Endothelial cell (in vitro differentiated cells): ENCODE data around the gene RAB29. TPM values are rescaled to one million over a fixed set of nuclear protein-coding genes. Genes with fewer than 3 reads are reported as not detected.

Source experiments
- DNase-seq: peaks from one replicate; pipeline ENCODE4 v3.0.0; 2021; ENCODE audit warnings: low spot score
- H3K27ac Mint-ChIP-seq: one replicate; pipeline ENCODE4 v1.8.0; 2021; ENCODE audit warnings: mixed read lengths, inconsistent platforms; ENCODE audit not compliant: unreplicated experiment
- H3K27me3 Mint-ChIP-seq: one replicate; pipeline ENCODE4 v1.8.0; 2021; ENCODE audit warnings: mild to moderate bottlenecking, moderate library complexity, mixed read lengths, inconsistent platforms; ENCODE audit not compliant: unreplicated experiment
- H3K36me3 Mint-ChIP-seq: one replicate; pipeline ENCODE4 v1.8.0; 2021; ENCODE audit warnings: mild to moderate bottlenecking, low read depth, mixed read lengths, inconsistent platforms; ENCODE audit not compliant: unreplicated experiment
- H3K4me1 Mint-ChIP-seq: one replicate; pipeline ENCODE4 v1.8.0; 2021; ENCODE audit warnings: mild to moderate bottlenecking, mixed read lengths, inconsistent platforms; ENCODE audit not compliant: unreplicated experiment
- H3K4me3 Mint-ChIP-seq: one replicate; pipeline ENCODE4 v1.8.0; 2021; ENCODE audit warnings: mild to moderate bottlenecking, mixed read lengths, inconsistent platforms; ENCODE audit not compliant: unreplicated experiment
- H3K9me3 Mint-ChIP-seq: one replicate; pipeline ENCODE4 v1.8.0; 2021; ENCODE audit warnings: mixed read lengths, inconsistent platforms; ENCODE audit not compliant: unreplicated experiment
- total RNA-seq: library from RNA; stranded (reverse); fragmentation: NEBNext Ultra II Directional; extraction: Animal tissue kit (Norgen Biotek cat#: 25700); gene quantifications from one replicate; pipeline ENCODE4 v1.2.1, GENCODE V29; 2021; ENCODE audit not compliant: unreplicated experiment
- TF ChIP-seq, protein P1 (sequence below): fragments of 200-600 bp; sonication (generic); IDR thresholded peaks from one replicate; pipeline ENCODE4 v1.5.0; 2021; ENCODE audit warnings: antibody characterized with exemption; ENCODE audit not compliant: unreplicated experiment

The RAB29 gene
- total RNA-seq, 1 donor from 2014 or later = 19.4 TPM

- no peak overlapping the region for H3K27ac Mint-ChIP-seq
- no peak for DNase-seq
- H3K4me3 Mint-ChIP-seq = no peak overlapping the region
- no peaks in the 10 kb centered on the region for H3K27me3 Mint-ChIP-seq
- no peaks in the 10 kb centered on the region for H3K9me3 Mint-ChIP-seq
- H3K4me1 Mint-ChIP-seq = no peaks in the 10 kb centered on the region
- TF ChIP-seq, protein P1, sequence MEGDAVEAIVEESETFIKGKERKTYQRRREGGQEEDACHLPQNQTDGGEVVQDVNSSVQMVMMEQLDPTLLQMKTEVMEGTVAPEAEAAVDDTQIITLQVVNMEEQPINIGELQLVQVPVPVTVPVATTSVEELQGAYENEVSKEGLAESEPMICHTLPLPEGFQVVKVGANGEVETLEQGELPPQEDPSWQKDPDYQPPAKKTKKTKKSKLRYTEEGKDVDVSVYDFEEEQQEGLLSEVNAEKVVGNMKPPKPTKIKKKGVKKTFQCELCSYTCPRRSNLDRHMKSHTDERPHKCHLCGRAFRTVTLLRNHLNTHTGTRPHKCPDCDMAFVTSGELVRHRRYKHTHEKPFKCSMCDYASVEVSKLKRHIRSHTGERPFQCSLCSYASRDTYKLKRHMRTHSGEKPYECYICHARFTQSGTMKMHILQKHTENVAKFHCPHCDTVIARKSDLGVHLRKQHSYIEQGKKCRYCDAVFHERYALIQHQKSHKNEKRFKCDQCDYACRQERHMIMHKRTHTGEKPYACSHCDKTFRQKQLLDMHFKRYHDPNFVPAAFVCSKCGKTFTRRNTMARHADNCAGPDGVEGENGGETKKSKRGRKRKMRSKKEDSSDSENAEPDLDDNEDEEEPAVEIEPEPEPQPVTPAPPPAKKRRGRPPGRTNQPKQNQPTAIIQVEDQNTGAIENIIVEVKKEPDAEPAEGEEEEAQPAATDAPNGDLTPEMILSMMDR = no peak
- no peaks in the 10 kb centered on the region for H3K36me3 Mint-ChIP-seq
Observed at GRCh38 chr1:205756552-205756951, 18.7 kb downstream of the RAB29 start.

DNA sequence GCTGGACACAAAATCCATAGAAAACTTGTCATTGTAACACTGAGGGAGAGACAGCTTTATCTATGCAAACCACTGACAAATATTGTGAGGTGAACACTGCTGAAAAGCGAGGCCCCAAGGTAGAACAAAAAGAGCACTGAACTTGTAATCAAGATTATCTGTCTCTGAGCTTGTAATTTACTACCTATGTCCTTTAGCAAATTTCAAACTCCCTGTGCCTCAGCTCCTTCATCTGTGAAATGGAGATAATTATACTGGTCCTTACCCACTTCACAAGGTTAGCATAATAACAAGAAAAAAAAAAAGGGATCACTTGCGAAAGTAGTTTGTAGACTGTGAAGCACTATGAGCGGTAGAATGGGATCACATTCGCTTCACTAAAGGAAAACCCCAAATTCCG lies 20.4 kb downstream of the RAB29 start:
- Mint-ChIP-seq H3K9me3 (no peaks in the 10 kb centered on the region), H3K4me3 (no peak overlapping the region), H3K4me1 (peaks cover 8% of the 10 kb centered on the region), H3K36me3 (peaks cover 8% of the 10 kb centered on the region), H3K27me3 (peaks cover 4% of the 10 kb centered on the region), H3K27ac (no peak overlapping the region)
- TF ChIP-seq, protein P1 = no peak
- DNase-seq = no peak

DNA sequence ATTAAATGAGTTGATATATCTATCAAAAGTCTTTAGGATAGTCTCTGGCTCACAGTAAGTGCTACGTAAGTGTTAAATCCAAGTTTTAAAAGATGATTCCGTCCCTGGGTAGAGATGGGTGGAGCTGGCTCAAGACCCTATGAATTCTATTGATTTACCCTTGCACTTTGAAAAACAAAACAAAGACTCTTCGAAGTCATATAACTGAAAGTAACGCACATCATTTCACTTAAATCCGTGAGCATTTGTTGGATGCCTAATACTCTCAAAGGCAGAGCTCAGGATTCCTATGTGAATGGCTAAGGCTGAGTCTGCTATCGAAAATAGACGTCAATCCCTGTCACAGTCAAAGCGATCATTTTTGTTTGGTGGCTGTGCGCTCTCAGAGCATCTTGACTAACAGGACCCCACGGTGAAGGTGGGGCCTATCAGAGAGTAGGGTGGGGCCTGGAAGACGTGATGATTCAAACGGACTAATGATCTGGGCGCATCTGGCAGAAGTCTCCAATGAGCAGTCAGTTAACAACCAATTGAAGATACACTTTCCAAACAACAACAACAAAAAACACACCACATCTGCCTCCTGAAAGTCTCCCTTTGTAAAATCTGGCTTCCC lies 24.1 kb downstream of the RAB29 start:
- peaks cover 31% of the 10 kb centered on the region for H3K4me1 Mint-ChIP-seq
- H3K36me3 Mint-ChIP-seq = peaks cover 12% of the 10 kb centered on the region
- H3K27me3 Mint-ChIP-seq = peaks cover 8% of the 10 kb centered on the region
- peak overlapping the region; percentile 80 for H3K27ac Mint-ChIP-seq
- H3K9me3 Mint-ChIP-seq = no peaks in the 10 kb centered on the region
- peak overlapping the region; percentile 77 for H3K4me3 Mint-ChIP-seq
- DNase-seq = no peak
- TF ChIP-seq, protein P1 = no peak

DNA sequence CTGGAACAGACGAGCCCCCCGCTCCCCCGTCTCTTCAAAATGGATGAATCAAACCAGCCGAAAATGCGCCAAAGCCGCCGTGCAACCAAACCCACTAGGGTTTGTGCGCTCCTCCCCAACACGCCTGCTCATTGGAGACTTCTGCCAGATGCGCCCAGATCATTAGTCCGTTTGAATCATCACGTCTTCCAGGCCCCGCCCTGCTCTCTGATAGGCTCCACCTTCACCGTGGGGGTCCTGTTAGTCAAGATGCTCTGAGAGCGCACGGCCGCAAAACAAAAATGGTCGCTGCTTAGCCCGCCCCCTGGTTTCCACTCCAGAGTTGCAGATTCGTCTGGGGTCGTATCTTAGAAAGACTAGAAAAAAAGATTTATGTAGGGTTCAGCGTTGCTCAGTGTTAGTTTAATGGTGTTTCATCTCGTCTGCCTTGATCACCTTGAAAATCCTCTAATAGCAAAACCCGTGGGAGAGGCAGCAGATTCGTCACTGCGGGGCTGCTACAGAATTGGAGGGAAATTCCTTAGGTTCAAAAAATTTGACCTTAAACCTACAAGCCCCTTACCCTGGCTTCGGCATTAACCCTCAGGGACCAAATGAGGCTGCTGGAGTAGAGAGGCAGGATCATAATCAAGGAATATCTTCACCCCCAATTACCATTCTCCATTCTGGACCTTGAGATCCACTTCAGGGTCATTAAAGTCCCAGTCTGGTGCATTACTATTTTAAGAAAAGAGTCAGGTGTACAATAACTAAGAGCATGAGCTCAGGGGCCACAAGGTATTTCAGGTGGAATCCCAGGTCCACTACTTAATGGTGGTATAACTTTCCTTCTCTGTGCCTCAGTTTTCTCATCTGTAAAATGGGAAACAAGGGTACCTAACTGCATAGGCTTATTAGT lies 24.9 kb downstream of the RAB29 start, which contains the start of gene NUCKS1:
Gene NUCKS1 (minus strand): TSS at position 45 of the 898 bp plus-strand sequence. CDS start 209 bp downstream, outside the sequence.
- TF ChIP-seq, protein P1 = no peak
- H3K27me3 Mint-ChIP-seq = peaks cover 8% of the 10 kb centered on the region
- peak within 1 kb of the TSS; percentile 97 for H3K27ac Mint-ChIP-seq
- peaks cover 32% of the 10 kb centered on the region for H3K4me1 Mint-ChIP-seq
- H3K36me3 Mint-ChIP-seq = peaks cover 12% of the 10 kb centered on the region
- peak; percentile 90 for DNase-seq
- no peaks in the 10 kb centered on the region for H3K9me3 Mint-ChIP-seq
- peak within 1 kb of the TSS; percentile 97 for H3K4me3 Mint-ChIP-seq
